Activated naive CD4-positive, alpha-beta T cell treated with anti-CD3 and anti-CD28 coated beads for 36 hours (primary cell): ENCODE results near the gene HNRNPC. TPM values are rescaled to one million over a fixed set of nuclear protein-coding genes. Genes with fewer than 3 reads are reported as not detected.
"Not testable (repeated sequence)": the region's sequence is repeated elsewhere in the genome, so short reads cannot be mapped to it uniquely, and the experiment has no call there.

Experiments
- CTCF ChIA-PET: fragments of 350-600 bp; sonication (Branson Sonifier 250); formaldehyde crosslinking; loops from one replicate; lab custom pipeline; 2021; ENCODE audit warnings: antibody characterized with exemption; lab: Charles Lee
- DNase-seq: peaks from one replicate; pipeline ENCODE4 v3.0.0-alpha.2; 2020
- H3K27ac Mint-ChIP-seq: one replicate; pipeline ENCODE4 v1.8.0; 2021; ENCODE audit warnings: mild to moderate bottlenecking, mixed read lengths
- H3K27me3 Mint-ChIP-seq: one replicate; pipeline ENCODE4 v1.8.0; 2021; ENCODE audit warnings: low read depth, mixed read lengths
- H3K36me3 Mint-ChIP-seq: one replicate; pipeline ENCODE4 v1.8.0; 2021; ENCODE audit warnings: low read depth, mixed read lengths
- H3K4me1 Mint-ChIP-seq: one replicate; pipeline ENCODE4 v1.8.0; 2021; ENCODE audit warnings: low read depth, mixed read lengths
- H3K4me3 Mint-ChIP-seq: one replicate; pipeline ENCODE4 v1.8.0; 2021; ENCODE audit warnings: mild to moderate bottlenecking, moderate library complexity, mixed read lengths
- H3K9me3 Mint-ChIP-seq: one replicate; pipeline ENCODE4 v1.8.0; 2021; ENCODE audit warnings: mixed read lengths
- intact Hi-C: fragments of 100-400 bp; cut with micrococcal nuclease; formaldehyde crosslinking; loops from one replicate; pipeline ENCODE4 v1.15.1; 2023
- total RNA-seq, 2 experiments: library from RNA; stranded (reverse); gene quantifications; one replicate each; pipeline ENCODE4 v1.2.3, GENCODE V29; 2021

The HNRNPC gene
- total RNA-seq, 2 experiments from 2014 or later: 1,252 to 1,377 TPM

- intact Hi-C loops: no loop called here
- Mint-ChIP-seq H3K36me3 (no peaks in the 10 kb centered on the region), H3K27ac (no peak overlapping the region), H3K4me1 (peaks cover 4% of the 10 kb centered on the region), H3K4me3 (peak overlapping the region; percentile 50), H3K9me3 (no peaks in the 10 kb centered on the region), H3K27me3 (peaks cover 22% of the 10 kb centered on the region)
- peak; percentile 45 for DNase-seq
- CTCF ChIA-PET: no interaction called here
Observed at GRCh38 chr14:21300892-21301291, 31.6 kb upstream of the HNRNPC start.

- no peak overlapping the region for H3K27ac Mint-ChIP-seq
- H3K9me3 Mint-ChIP-seq: no peaks in the 10 kb centered on the region
- no peak overlapping the region for H3K4me3 Mint-ChIP-seq
- H3K27me3 Mint-ChIP-seq: peaks cover 22% of the 10 kb centered on the region
- no peak for DNase-seq
- no peaks in the 10 kb centered on the region for H3K36me3 Mint-ChIP-seq
- H3K4me1 Mint-ChIP-seq: peaks cover 4% of the 10 kb centered on the region
- CTCF ChIA-PET: interaction anchor here (0.6 kb wide), 1 partner anchor 766 kb away, joined by 4 read pairs; no protein-coding TSS in a partner anchor
- intact Hi-C loops: no loop called here
Observed at GRCh38 chr14:21299562-21300130, 30.4 kb upstream of the HNRNPC start.

GRCh38 chr14:21298358-21298757 is 29.1 kb upstream of the HNRNPC start:
- no peaks in the 10 kb centered on the region for H3K36me3 Mint-ChIP-seq
- intact Hi-C loops: no loop called here

GRCh38 chr14:21294026-21294425 is 24.8 kb upstream of the HNRNPC start:
- H3K27me3 Mint-ChIP-seq, H3K4me1 Mint-ChIP-seq, CTCF ChIA-PET, H3K36me3 Mint-ChIP-seq, H3K9me3 Mint-ChIP-seq, H3K4me3 Mint-ChIP-seq, H3K27ac Mint-ChIP-seq, intact Hi-C loops, DNase-seq: not testable (repeated sequence)

More at GRCh38 chr14:21298358-21298757, 29.1 kb upstream of the HNRNPC start:
- Mint-ChIP-seq H3K27me3 (peaks cover 21% of the 10 kb centered on the region), H3K4me1 (peaks cover 4% of the 10 kb centered on the region), H3K4me3 (no peak overlapping the region), H3K27ac (no peak overlapping the region), H3K9me3 (no peaks in the 10 kb centered on the region)
- no peak for DNase-seq
- CTCF ChIA-PET: no interaction called here

- Mint-ChIP-seq H3K9me3 (no peaks in the 10 kb centered on the region), H3K27me3 (peaks cover 4% of the 10 kb centered on the region), H3K27ac (no peak overlapping the region), H3K4me3 (no peak overlapping the region), H3K4me1 (no peaks in the 10 kb centered on the region), H3K36me3 (no peaks in the 10 kb centered on the region)
- intact Hi-C loops: no loop called here
- CTCF ChIA-PET: no interaction called here
- no peak for DNase-seq
Observed at GRCh38 chr14:21287168-21287567, 17.9 kb upstream of the HNRNPC start.

GRCh38 chr14:21286516-21286915 is 17.3 kb upstream of the HNRNPC start:
- DNase-seq, CTCF ChIA-PET, intact Hi-C loops, H3K9me3 Mint-ChIP-seq, H3K4me3 Mint-ChIP-seq, H3K4me1 Mint-ChIP-seq, H3K36me3 Mint-ChIP-seq, H3K27me3 Mint-ChIP-seq, H3K27ac Mint-ChIP-seq: not testable (repeated sequence)

GRCh38 chr14:21281917-21282316 is 12.7 kb upstream of the HNRNPC start:
- not testable (repeated sequence) for H3K9me3 Mint-ChIP-seq

GRCh38 chr14:21279783-21280182 is 10.5 kb upstream of the HNRNPC start, which contains the start of gene RPGRIP1:
TSS of gene RPGRIP1 (plus strand) at chr14:21280083. CDS start at chr14:21287977, 7,894 bp downstream.
- Mint-ChIP-seq H3K9me3 (no peaks in the 10 kb centered on the region), H3K27ac (no peak within 1 kb of the TSS), H3K36me3 (no peaks in the 10 kb centered on the region), H3K4me3 (no peak within 1 kb of the TSS), H3K4me1 (peaks cover 4% of the 10 kb centered on the region), H3K27me3 (no peaks in the 10 kb centered on the region)
- CTCF ChIA-PET: no interaction called here
- DNase-seq: no peak
- intact Hi-C loops: no loop called here

More at GRCh38 chr14:21281917-21282316, 12.7 kb upstream of the HNRNPC start:
- intact Hi-C loops, H3K27ac Mint-ChIP-seq, DNase-seq, H3K36me3 Mint-ChIP-seq, H3K4me1 Mint-ChIP-seq, H3K4me3 Mint-ChIP-seq, H3K27me3 Mint-ChIP-seq, CTCF ChIA-PET: not testable (repeated sequence)

- CTCF ChIA-PET: interaction anchor here (0.6 to 0.8 kb wide), 3 partner anchors 31 to 445 kb away, joined by 3 to 6 read pairs (median 3); no protein-coding TSS in a partner anchor
- no peaks in the 10 kb centered on the region for H3K9me3 Mint-ChIP-seq
- H3K27me3 Mint-ChIP-seq: no peaks in the 10 kb centered on the region
- H3K4me3 Mint-ChIP-seq: no peak overlapping the region
- DNase-seq: no peak
- H3K27ac Mint-ChIP-seq: no peak overlapping the region
- peaks cover 4% of the 10 kb centered on the region for H3K4me1 Mint-ChIP-seq
- no peaks in the 10 kb centered on the region for H3K36me3 Mint-ChIP-seq
- intact Hi-C loops: no loop called here
Observed at GRCh38 chr14:21278632-21279031, 9.4 kb upstream of the HNRNPC start.

- H3K27ac Mint-ChIP-seq: no peak overlapping the region
- H3K4me3 Mint-ChIP-seq: no peak overlapping the region
- H3K9me3 Mint-ChIP-seq: no peaks in the 10 kb centered on the region
- no peaks in the 10 kb centered on the region for H3K36me3 Mint-ChIP-seq
- CTCF ChIA-PET: interaction anchor here (0.7 kb wide), 1 partner anchor 397 kb away, joined by 4 read pairs; no protein-coding TSS in a partner anchor
- no peaks in the 10 kb centered on the region for H3K27me3 Mint-ChIP-seq
- H3K4me1 Mint-ChIP-seq: peaks cover 5% of the 10 kb centered on the region
- no peak for DNase-seq
- intact Hi-C loops: no loop called here
Observed at GRCh38 chr14:21275261-21275858, 6.1 kb upstream of the HNRNPC start.

- H3K27ac Mint-ChIP-seq, CTCF ChIA-PET, DNase-seq, H3K4me1 Mint-ChIP-seq, H3K27me3 Mint-ChIP-seq, H3K9me3 Mint-ChIP-seq, H3K4me3 Mint-ChIP-seq, intact Hi-C loops: not testable (repeated sequence)
- H3K36me3 Mint-ChIP-seq: peaks cover 15% of the 10 kb centered on the region
Observed at GRCh38 chr14:21272661-21273060, 3.4 kb upstream of the HNRNPC start.

GRCh38 chr14:21268617-21269251 is 508 bp downstream of the HNRNPC start:
- Mint-ChIP-seq H3K9me3 (no peaks in the 10 kb centered on the region), H3K4me1 (peaks cover 33% of the 10 kb centered on the region)
- CTCF ChIA-PET: interaction anchor here (1.3 kb wide), 1 partner anchor 114 kb away, joined by 4 read pairs; no protein-coding TSS in a partner anchor

More at GRCh38 chr14:21268617-21269251, 508 bp downstream of the HNRNPC start:
- peak overlapping the region; percentile 100 for H3K4me3 Mint-ChIP-seq
- H3K27me3 Mint-ChIP-seq: no peaks in the 10 kb centered on the region
- peak; percentile 50 for DNase-seq
- peaks cover 52% of the 10 kb centered on the region for H3K36me3 Mint-ChIP-seq
- H3K27ac Mint-ChIP-seq: peak overlapping the region; percentile 100
- intact Hi-C loops: loop anchor here (1.0 to 5.0 kb wide), 14 partner anchors 40 to 1739 kb away; partner anchors contain the start of genes CHD8, DAD1, LRP10 and METTL3
